Astrocyte of the cerebellum (primary cell): ENCODE data around the gene AKAP17A.
"Not testable (repeated sequence)": the region's sequence is repeated elsewhere in the genome, so short reads cannot be mapped to it uniquely, and the experiment has no call there.

Experiments
- DNase-seq: peaks from one replicate; pipeline ENCODE4 v3.0.0-alpha.2; 2011; ENCODE audit warnings: low read depth
- H3K4me3 ChIP-seq: 2 replicates; pipeline ENCODE4 v1.5.1; 2011; ENCODE audit warnings: mild to moderate bottlenecking, low read depth, low read length, moderate library complexity
- CTCF ChIP-seq: IDR thresholded peaks from 2 replicates; pipeline ENCODE4 v1.5.1; 2012; ENCODE audit warnings: low read length, low read depth, moderate library complexity, mild to moderate bottlenecking; ENCODE audit errors: missing control alignments
- in situ Hi-C: cut with HindIII; loops from 2 replicates; pipeline ENCODE4 v1.10.0; 2017; ENCODE audit warnings: low sequenced_read_pairs

The AKAP17A gene

GRCh38 chrX:1623691-1624090 lies 32.3 kb downstream of the AKAP17A start:
- TF ChIP-seq CTCF, result no peak
- in situ Hi-C loops, result no loop called here
- DNase-seq, result no peak
- H3K4me3 ChIP-seq, result no peak overlapping the region

GRCh38 chrX:1624158-1624860 lies 32.9 kb downstream of the AKAP17A start:
- DNase-seq, in situ Hi-C loops, H3K4me3 ChIP-seq: not testable (repeated sequence)

- in situ Hi-C loops, DNase-seq: not testable (repeated sequence)
Measured at GRCh38 chrX:1624861-1625215, 33.4 kb downstream of the AKAP17A start.

GRCh38 chrX:1629244-1629643 lies 37.8 kb downstream of the AKAP17A start:
- in situ Hi-C loops, result no loop called here
- no peak overlapping the region for H3K4me3 ChIP-seq
- no peak for DNase-seq
- no peak for TF ChIP-seq CTCF

More at GRCh38 chrX:1624861-1625215, 33.4 kb downstream of the AKAP17A start:
- not testable (repeated sequence) for H3K4me3 ChIP-seq

- no peak for DNase-seq
- in situ Hi-C loops, result no loop called here
- H3K4me3 ChIP-seq, result no peak overlapping the region
- no peak for TF ChIP-seq CTCF
Measured at GRCh38 chrX:1646009-1646408, 54.6 kb downstream of the AKAP17A start.

GRCh38 chrX:1649621-1650020 lies 58.2 kb downstream of the AKAP17A start:
- peak overlapping the region; percentile 16 for H3K4me3 ChIP-seq
- in situ Hi-C loops, result loop anchor here (25.0 kb wide), 1 partner anchor 938 kb away; no protein-coding TSS in a partner anchor
- no peak for DNase-seq
- no peak for TF ChIP-seq CTCF
